MG63 (cell line): Measurements from ENCODE around the gene SMAD6. TPM values are rescaled to one million over a fixed set of nuclear protein-coding genes. Genes with fewer than 3 reads are reported as not detected.

Experiments used
- DNase-seq: peaks from one replicate; pipeline ENCODE4 v3.0.0-alpha.2; 2020
- H3K27me3 ChIP-seq: fragments of 250-450 bp; sonication (Bioruptor Pico); 2 replicates; pipeline ENCODE4 v1.5.1; 2020; ENCODE audit warnings: mild to moderate bottlenecking, moderate library complexity
- H3K36me3 ChIP-seq: fragments of 250-450 bp; sonication (Bioruptor Pico); 2 replicates; pipeline ENCODE4 v1.5.1; 2020; ENCODE audit warnings: mild to moderate bottlenecking, moderate library complexity
- H3K4me3 ChIP-seq: fragments of 250-450 bp; sonication (Bioruptor Pico); 2 replicates; pipeline ENCODE4 v1.5.1; 2020; ENCODE audit warnings: mild to moderate bottlenecking, moderate library complexity
- H3K9me3 ChIP-seq: fragments of 250-450 bp; sonication (Bioruptor Pico); 2 replicates; pipeline ENCODE4 v1.5.1; 2020; ENCODE audit warnings: mild to moderate bottlenecking, moderate library complexity
- total RNA-seq: library from RNA; depleted of rRNA; stranded (reverse); fragments of >200 nt; shearing (Covaris generic); gene quantifications from 2 replicates; pipeline ENCODE4 v1.2.3, GENCODE V29; 2014; ENCODE audit warnings: low replicate concordance

The SMAD6 gene
- total RNA-seq, 1 experiment from 2014 or later = 37.8 TPM

DNA sequence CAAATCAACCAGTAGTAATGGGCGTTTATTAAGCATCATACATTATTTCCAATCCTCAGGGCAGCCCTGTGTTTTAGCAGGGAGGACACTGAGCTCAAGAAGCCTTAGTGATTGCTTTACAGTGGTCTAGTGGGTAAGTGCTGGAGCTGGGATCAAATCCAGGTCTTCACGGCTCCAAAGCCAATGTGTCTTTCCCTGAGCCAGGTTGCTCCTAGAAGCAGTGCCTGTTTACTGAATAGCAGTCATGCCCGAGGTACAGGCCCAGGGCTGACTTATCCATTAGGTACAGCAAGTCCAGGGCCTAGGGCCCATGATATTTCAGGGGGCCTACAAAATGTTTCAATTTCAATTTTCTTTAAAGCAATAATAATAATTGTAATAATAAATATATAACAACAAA is 9.6 kb upstream of the SMAD6 start:
- Histone ChIP-seq H3K36me3 (no peaks in the 10 kb centered on the region), H3K9me3 (no peaks in the 10 kb centered on the region), H3K27me3 (no peaks in the 10 kb centered on the region), H3K4me3 (no peak overlapping the region)
- DNase-seq = no peak

DNA sequence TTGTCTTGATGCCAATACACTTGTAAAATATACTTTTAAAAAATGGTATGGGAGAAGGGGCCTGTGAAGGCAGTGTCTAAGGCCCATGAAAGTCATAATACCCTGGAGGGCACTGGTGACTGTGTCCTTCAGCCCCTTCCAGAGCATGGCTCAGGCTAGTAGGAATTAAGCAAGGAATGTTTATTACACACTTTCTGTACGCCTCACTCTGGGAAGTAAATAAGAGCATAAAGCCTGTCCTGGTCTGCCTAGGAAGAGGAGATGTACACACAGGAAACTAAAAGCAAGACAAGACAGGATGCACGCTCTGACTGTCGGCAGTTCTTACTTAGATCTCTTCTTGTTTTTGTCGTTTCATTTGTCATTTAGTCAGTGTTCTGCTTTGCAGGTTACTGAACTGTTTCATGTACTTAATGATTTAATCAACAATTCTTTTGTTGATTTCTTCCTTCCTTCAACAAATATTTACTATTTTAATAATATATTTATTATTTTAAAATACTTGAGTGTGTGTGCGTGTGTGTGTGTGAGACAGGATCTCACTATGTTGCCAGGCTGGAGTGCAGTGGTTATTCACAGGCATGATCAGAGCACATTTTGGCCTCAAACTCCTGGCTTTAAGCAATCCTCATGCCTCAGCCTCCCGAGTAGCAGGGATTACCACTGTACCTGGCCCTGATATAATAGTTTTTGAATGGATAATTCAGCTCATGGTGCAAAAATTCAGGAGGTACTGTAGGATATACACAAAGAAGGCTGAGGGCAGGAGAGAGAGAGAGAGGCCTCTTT is 9.0 kb upstream of the SMAD6 start:
- no peaks in the 10 kb centered on the region for H3K27me3 ChIP-seq
- no peak overlapping the region for H3K4me3 ChIP-seq
- H3K9me3 ChIP-seq = no peaks in the 10 kb centered on the region
- H3K36me3 ChIP-seq = no peaks in the 10 kb centered on the region
- DNase-seq = no peak

DNA sequence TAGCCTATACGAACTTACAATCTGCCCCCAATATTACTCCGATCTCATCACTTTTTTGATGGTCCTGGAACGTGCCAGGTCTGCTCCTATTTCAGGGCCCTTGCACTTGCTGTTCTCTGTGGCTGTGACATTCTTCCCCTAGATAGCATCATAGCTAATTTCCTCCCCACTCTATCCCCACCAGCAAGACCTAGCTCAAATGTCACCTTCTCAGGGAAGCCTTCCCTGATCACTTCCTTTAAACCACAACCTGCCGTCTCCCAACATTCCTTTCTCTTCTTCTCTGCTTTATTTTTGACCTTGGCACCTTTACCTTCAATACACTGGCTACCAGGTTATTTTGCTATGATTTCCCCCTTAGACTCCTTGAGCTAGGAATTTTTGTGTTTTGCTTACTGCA is 5.3 kb upstream of the SMAD6 start:
- no peak for DNase-seq
- Histone ChIP-seq H3K9me3 (no peaks in the 10 kb centered on the region), H3K36me3 (no peaks in the 10 kb centered on the region), H3K4me3 (no peak overlapping the region), H3K27me3 (no peaks in the 10 kb centered on the region)

DNA sequence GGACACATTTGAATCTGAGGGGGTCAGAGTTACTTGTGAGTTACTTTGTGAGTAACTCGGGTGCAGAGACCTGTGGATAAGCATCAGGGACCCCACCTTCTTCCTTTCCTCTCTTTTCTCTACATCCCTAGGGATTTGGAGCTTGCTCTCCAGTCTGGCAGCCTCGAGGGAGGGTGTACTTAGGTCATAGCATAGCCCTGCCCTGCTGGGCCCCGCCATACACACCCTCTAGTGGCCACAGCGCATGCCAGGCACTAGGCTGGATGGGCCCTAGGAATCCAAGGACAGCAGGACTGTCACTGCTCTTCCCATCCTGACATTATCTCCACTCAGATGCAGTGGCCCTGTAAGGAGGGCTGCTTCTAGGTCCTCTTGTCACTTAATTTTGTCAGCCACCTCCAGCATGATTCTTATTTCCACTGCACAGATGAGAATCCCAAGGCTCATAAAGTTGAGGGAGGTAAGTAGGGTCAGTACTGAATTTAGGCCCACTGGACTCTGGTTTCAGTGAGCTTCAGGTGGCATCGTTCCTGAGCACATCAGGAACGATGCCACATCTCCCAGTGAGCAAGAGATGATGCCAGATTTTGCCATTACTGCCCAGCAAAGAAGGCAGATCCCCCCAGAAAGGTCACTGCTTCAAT is 3.6 kb upstream of the SMAD6 start:
- no peaks in the 10 kb centered on the region for H3K27me3 ChIP-seq
- H3K4me3 ChIP-seq = no peak overlapping the region
- H3K9me3 ChIP-seq = no peaks in the 10 kb centered on the region
- peak; percentile 88 for DNase-seq
- no peaks in the 10 kb centered on the region for H3K36me3 ChIP-seq

DNA sequence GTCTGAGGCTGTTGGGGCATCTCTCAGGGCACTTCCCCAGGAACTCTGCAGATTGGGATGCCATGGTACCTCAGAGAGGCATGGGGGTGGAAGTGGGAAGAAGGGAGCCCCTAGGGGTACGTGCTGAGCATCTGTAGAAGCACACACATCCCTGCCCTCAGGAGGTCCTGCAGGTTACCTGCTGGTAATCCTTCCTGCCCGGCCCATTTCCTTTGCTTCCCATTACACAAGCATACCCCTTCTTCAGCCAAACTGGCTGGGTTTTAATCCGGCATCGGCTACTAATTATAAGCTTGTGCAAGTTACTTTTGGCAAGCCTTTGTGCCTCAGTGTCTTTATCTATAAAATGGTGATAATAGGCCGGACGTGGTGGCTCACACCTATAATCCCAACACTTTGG is 3.1 kb upstream of the SMAD6 start:
- Histone ChIP-seq H3K9me3 (no peaks in the 10 kb centered on the region), H3K4me3 (no peak overlapping the region), H3K36me3 (peaks cover 1% of the 10 kb centered on the region; the same call in 1 of the 2 replicates), H3K27me3 (no peaks in the 10 kb centered on the region)
- DNase-seq = no peak

DNA sequence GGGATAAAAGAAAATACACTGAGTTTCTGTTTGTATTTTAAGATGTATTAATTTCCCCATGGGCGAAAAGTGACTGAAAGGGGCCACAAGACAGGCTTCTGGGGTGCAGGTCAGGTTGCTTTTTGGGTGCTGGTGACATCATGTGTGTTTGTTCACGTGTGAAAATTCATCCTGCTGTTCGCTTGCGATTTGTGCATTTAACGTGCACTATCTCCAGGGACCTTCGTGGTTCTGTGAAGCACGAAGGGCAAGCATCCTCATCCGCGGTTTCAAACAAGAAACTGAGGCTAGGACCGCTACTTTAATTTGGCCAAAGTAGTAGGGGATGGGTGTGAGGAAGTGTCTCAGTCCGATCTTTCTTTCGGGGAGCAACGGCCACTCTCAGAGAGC is 1.6 kb upstream of the SMAD6 start:
- Histone ChIP-seq H3K36me3 (peaks cover 13% of the 10 kb centered on the region), H3K4me3 (peak overlapping the region; percentile 47), H3K27me3 (no peaks in the 10 kb centered on the region), H3K9me3 (no peaks in the 10 kb centered on the region)
- no peak for DNase-seq

DNA sequence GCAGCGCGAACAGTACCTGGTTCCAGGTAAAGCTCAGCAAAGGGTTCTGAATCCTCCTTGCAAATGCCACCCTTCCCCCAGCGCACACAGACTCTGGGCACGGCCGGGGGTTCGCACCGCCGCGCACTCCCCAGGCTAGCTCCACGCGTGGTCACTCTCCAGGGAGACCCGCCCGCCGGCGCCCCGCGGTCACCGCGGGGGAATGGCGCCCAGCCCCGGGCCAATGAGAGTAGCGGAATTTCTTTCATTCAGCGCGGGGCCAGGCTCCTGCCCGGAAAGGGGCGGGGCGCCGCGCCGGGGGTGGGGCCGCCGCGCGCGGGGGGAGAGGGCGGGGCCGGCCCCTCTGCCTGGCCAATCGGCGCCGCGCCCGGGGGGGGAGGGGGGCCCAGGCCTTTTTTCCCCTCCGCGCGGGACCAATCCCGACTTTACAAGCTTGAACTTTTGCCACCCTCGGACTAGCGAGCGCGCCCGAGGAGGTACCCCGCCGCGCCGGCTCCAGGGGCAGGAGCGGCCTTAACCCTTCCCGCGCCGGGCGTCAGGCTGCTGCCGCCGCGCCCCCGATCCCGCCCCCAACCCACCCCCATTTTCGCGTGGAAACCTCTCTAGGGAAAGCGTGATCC is 1.1 kb upstream of the SMAD6 start:
- Histone ChIP-seq H3K9me3 (no peaks in the 10 kb centered on the region), H3K4me3 (peak overlapping the region; percentile 75), H3K27me3 (no peaks in the 10 kb centered on the region), H3K36me3 (peaks cover 18% of the 10 kb centered on the region)
- peak; percentile 98 for DNase-seq

DNA sequence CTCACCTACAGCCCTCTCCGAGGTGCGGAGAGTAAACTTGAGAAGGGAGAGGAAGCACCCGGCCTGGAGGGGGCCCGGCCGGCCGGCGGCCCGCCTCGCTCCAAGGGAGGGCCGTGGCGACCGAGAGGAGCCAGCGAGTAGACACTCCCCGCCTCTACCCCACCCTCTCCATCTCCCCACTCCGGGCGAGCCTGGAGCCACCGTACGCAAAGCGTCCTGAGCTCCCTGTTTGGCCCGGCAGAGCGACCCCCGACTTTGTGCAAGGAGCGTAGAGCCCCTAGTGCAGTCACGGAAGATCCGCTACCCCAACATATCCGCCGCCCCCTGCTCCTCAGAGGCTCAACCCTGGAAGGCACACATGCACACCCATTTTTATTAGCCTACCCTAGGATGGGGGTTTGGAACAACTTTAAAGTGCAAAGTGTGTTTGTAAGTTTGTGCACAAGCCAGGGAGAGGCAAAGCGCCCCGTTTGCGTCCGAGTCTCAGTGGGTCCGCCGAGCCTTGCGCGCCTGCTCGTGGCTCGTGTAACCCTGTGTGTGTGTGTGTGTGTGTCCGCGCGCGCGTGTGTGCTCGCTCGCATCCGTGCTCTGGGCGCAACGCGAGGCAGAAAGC is 508 bp upstream of the SMAD6 start:
- H3K9me3 ChIP-seq = no peaks in the 10 kb centered on the region
- H3K36me3 ChIP-seq = peaks cover 24% of the 10 kb centered on the region
- H3K27me3 ChIP-seq = no peaks in the 10 kb centered on the region
- peak; percentile 77 for DNase-seq
- H3K4me3 ChIP-seq = peak overlapping the region; percentile 75

DNA sequence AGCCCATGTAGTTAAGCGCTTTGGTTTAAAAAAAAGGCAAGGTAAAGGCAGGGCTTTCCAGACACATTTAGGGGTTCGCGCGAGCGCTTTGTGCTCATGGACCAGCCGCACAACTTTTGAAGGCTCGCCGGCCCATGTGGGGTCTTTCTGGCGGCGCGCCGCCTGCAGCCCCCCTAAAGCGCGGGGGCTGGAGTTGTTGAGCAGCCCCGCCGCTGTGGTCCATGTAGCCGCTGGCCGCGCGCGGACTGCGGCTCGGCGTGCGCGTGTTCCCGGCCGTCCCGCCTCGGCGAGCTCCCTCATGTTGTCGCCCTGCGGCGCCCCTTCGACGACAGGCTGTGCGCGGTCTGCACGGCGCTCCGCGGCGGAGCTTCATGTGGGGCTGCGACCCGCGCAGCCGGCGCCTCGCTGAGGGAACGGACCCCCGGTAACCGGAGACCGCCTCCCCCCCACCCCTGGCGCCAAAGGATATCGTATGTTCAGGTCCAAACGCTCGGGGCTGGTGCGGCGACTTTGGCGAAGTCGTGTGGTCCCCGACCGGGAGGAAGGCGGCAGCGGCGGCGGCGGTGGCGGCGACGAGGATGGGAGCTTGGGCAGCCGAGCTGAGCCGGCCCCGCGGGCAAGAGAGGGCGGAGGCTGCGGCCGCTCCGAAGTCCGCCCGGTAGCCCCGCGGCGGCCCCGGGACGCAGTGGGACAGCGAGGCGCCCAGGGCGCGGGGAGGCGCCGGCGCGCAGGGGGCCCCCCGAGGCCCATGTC is 927 bp downstream of the SMAD6 start:
- DNase-seq = no peak
- Histone ChIP-seq H3K9me3 (no peaks in the 10 kb centered on the region), H3K4me3 (peak overlapping the region; percentile 75), H3K36me3 (peaks cover 31% of the 10 kb centered on the region), H3K27me3 (no peaks in the 10 kb centered on the region)

DNA sequence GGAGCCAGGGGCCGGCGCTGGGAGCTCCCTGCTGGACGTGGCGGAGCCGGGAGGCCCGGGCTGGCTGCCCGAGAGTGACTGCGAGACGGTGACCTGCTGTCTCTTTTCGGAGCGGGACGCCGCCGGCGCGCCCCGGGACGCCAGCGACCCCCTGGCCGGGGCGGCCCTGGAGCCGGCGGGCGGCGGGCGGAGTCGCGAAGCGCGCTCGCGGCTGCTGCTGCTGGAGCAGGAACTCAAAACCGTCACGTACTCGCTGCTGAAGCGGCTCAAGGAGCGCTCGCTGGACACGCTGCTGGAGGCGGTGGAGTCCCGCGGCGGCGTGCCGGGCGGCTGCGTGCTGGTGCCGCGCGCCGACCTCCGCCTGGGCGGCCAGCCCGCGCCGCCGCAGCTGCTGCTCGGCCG is 1.5 kb downstream of the SMAD6 start:
- no peaks in the 10 kb centered on the region for H3K27me3 ChIP-seq
- no peaks in the 10 kb centered on the region for H3K9me3 ChIP-seq
- H3K36me3 ChIP-seq = peaks cover 37% of the 10 kb centered on the region
- peak overlapping the region; percentile 75 for H3K4me3 ChIP-seq
- DNase-seq = peak; percentile 34

DNA sequence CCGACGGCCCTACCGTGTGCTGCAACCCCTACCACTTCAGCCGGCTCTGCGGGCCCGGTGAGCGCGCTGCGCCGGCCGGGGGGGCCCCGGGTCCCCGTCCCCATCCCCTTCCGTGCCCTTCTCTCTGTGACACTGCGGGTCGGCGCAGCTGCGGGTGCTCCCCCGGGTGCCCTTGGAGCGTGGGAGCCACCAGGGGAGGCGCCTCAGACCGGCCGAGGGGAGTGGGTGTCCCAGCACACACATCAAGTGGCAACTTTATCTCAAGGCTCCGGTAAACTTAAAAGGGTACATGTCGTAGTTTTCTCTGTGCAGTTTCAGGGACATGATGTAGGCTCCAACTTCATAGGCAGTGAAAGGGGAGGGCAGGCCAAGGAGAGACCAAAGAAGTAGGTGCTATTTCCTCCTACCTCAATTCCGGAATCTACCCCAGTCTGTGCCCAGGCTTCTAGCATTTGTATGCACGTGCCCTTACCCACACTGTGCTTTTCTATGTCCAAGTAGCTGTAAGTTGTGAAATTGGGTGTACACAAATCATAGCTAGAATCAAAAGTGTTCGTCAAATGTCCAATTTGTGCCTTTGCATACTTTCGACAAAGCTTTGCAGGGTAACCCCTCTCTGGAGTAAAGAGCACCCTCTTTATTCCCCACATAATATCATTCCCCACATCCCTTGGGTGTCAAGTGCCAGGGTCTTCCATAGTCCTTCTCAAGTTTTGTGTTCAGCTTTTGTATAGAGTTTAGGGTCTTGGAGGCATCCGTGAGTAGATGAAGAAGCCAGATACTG is 2.2 kb downstream of the SMAD6 start:
- no peaks in the 10 kb centered on the region for H3K27me3 ChIP-seq
- H3K4me3 ChIP-seq = peak overlapping the region; percentile 75
- no peaks in the 10 kb centered on the region for H3K9me3 ChIP-seq
- peaks cover 43% of the 10 kb centered on the region for H3K36me3 ChIP-seq
- no peak for DNase-seq

DNA sequence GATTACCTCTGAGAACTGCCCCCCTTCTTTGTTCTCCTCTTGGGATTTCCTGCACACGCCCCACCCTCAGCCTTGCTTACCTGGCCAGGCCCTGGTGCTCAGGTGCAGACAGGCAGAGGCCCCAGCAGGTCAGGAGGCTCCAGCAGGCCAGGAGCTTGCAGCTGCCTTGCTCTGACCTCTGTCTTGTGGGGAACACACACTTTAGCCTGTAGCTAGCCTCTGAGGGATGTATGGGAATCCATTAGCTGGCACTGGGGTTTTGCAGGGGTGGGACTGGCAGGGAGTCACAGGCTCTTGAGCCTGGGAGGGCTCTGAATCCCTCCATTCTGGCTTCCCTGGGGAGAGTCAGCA is 2.7 kb downstream of the SMAD6 start:
- peaks cover 49% of the 10 kb centered on the region for H3K36me3 ChIP-seq
- H3K9me3 ChIP-seq = no peaks in the 10 kb centered on the region
- DNase-seq = no peak
- H3K27me3 ChIP-seq = no peaks in the 10 kb centered on the region
- H3K4me3 ChIP-seq = peak overlapping the region; percentile 75

DNA sequence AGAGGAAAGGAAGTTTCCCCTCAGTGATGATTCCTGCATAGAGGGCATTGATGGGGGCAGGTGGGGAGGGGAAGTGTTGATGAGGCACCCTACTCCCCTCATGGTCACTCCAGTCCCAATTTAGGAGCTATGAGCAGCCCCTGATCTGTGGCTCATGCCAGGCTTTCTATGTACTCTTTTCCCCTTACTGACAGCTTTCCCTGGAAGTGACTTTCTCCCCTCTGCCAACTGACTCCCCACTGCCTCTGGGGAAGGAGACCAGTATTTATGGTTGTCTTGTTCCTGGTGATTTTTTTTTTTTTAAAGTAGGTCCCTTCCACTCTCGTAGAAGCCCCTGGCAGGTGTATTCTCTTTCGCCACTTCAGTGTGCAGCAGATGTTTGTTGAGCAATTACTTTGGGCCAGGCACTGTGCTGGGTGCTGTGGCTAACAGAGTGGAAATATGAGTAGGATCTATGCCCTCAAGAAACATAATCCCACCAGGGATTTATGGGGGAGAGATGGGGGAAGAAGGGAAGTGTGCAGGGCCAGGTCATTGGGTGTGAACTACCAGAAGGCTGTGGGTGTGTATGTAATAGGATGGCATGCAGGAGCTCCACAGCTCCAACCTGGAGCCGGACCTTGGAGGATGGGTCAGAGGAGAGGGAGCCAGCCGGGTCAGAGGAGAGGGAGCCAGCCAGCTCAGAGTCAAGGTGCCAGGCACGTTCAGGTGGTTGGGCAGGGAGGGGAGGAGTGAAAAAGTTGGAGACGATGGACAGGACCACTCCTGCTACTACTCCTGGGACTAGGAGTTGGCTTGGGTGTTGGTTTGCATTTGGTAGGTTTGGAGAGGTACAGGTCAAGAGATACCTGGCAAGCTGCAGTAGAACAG is 3.5 kb downstream of the SMAD6 start:
- no peak for DNase-seq
- peak overlapping the region; percentile 75 for H3K4me3 ChIP-seq

DNA sequence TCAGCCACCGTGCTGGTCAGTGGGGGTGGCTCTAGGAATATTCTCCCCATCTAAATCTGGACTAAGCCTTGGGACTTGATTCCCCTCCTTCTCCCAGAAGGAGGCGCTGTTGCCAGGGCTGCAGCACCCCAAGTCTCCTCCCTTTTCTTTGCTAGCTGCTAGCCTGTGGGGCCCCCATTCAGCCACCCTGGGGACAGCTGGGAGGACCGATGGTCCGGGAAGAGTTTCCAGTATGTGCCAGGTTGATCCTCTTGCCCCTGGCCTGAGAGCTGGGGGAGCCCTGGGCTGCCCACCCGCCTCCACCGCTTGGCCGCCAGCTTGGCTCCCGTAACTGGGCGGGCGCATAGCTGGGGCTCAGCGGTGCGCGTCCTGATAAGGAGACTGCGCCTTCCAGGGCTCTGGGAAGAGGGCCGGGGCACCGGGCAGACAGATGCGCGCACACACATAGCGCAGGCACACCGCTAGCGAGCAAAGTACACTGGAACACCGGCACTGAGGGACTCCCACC is 4.2 kb downstream of the SMAD6 start:
- H3K36me3 ChIP-seq = peaks cover 62% of the 10 kb centered on the region
- H3K9me3 ChIP-seq = no peaks in the 10 kb centered on the region
- peak overlapping the region; percentile 25 for H3K4me3 ChIP-seq
- no peaks in the 10 kb centered on the region for H3K27me3 ChIP-seq
- no peak for DNase-seq

More for the DNA sequence above, 3.5 kb downstream of the SMAD6 start:
- Histone ChIP-seq H3K27me3 (no peaks in the 10 kb centered on the region), H3K9me3 (no peaks in the 10 kb centered on the region), H3K36me3 (peaks cover 56% of the 10 kb centered on the region)

DNA sequence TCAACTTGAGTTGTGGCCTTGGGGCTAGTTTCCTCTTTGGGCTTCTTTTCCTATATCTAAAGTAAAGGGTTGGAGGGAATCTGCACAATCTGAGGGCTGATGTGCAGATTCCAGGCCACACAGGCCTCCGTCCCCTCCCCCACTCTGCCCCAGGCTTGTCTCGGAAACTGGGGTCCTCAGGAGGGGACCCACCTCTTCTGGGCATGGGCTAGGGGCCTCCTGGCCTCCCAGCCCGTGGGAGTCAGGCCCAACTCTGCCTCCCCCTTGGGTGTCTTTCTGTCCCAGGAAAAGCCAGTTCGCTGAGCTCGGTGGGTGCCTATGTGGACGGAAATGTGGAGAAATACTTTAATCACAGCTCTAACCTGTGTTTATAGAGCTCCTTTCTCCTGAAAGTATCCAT is 4.8 kb downstream of the SMAD6 start:
- no peak for DNase-seq
- H3K36me3 ChIP-seq = peaks cover 68% of the 10 kb centered on the region
- no peaks in the 10 kb centered on the region for H3K27me3 ChIP-seq
- peak overlapping the region; percentile 25 for H3K4me3 ChIP-seq
- no peaks in the 10 kb centered on the region for H3K9me3 ChIP-seq
